Small intestine (tissue), 7 donors: ENCODE data around the gene UNC45B. TPM values are rescaled to one million over a fixed set of nuclear protein-coding genes. Genes with fewer than 3 reads are reported as not detected.
"Not testable (repeated sequence)": the region's sequence is repeated elsewhere in the genome, so short reads cannot be mapped to it uniquely, and the experiment has no call there.

ENCODE experiments used
- DNase-seq, 2 donors: peaks; one replicate each; pipeline versions ENCODE4 v3.0.0 to v3.0.0-alpha.2; 2013
- FAIRE-seq: peaks from 2 replicates; lab custom pipeline; 2012; peaks lifted over from hg19 to GRCh38; lab: Jason Lieb, UNC
- H3K27ac ChIP-seq, 3 donors: one replicate each; pipeline ENCODE4 v1.5.1; 2013; ENCODE audit warnings: low read length in 2 of 3, mild to moderate bottlenecking in 2 of 3, control low read depth in 1 of 3, inconsistent platforms in 1 of 3, low read depth in 1 of 3, moderate library complexity in 1 of 3
- H3K27me3 ChIP-seq, 3 donors: one replicate each; pipeline ENCODE4 v1.6.1; 2013; ENCODE audit warnings: low read length in 3 of 3, inconsistent platforms in 1 of 3; ENCODE audit not compliant: control insufficient read depth in 3 of 3, insufficient read depth in 3 of 3
- H3K36me3 ChIP-seq, 3 donors: one replicate each; pipeline ENCODE4 v1.6.1; 2013; ENCODE audit warnings: low read length in 3 of 3, inconsistent platforms in 1 of 3, low read depth in 1 of 3, mild to moderate bottlenecking in 1 of 3, moderate library complexity in 1 of 3; ENCODE audit not compliant: control insufficient read depth in 3 of 3, insufficient read depth in 2 of 3
- H3K4me1 ChIP-seq, 3 donors: one replicate each; pipeline ENCODE4 v1.6.1; 2013; ENCODE audit warnings: low read length in 2 of 3, inconsistent platforms in 1 of 3, low read depth in 1 of 3, mild to moderate bottlenecking in 1 of 3, moderate library complexity in 1 of 3; ENCODE audit not compliant: control insufficient read depth in 3 of 3, insufficient read depth in 2 of 3
- H3K4me3 ChIP-seq, 3 donors: one replicate each; pipeline ENCODE4 v1.5.1; 2013; ENCODE audit warnings: low read length in 3 of 3, control low read depth in 1 of 3, inconsistent platforms in 1 of 3, low read depth in 1 of 3, mild to moderate bottlenecking in 1 of 3, moderate library complexity in 1 of 3
- H3K9me3 ChIP-seq, 2 donors: one replicate each; pipeline ENCODE4 v1.6.1; 2013; ENCODE audit warnings: low read depth in 1 of 2, low read length in 1 of 2; ENCODE audit not compliant: control insufficient read depth in 2 of 2, insufficient read depth in 1 of 2
- WGBS, 3 donors: extraction: QIAGEN DNeasy Blood & Tissue Kit; methylation state at CpG; one replicate each; pipeline ENCODE4 v1.1.7; 2013; 5-methylcytosine and 5-hydroxymethylcytosine counted together
- polyA plus RNA-seq, 4 donors: library from polyadenylated mRNA; stranded (reverse) in 3 of 4; unstranded in 1 of 4; fragments of 200-250 nt in 3 of 4; fragments of 120-200 nt in 1 of 4; gene quantifications; one replicate each; pipeline versions ENCODE4 v1.2.1 to v1.2.3, GENCODE V29; 2013
- donor health status: healthy with polysubstance abuse.
- donor health status: control.
- donor health status: control.
- donor health status: Bipolar disorder and iron deficiency.
- donor health status: healthy.

The UNC45B gene
- polyA plus RNA-seq, 4 donors, result 0.62 TPM; not detected in 3

DNA sequence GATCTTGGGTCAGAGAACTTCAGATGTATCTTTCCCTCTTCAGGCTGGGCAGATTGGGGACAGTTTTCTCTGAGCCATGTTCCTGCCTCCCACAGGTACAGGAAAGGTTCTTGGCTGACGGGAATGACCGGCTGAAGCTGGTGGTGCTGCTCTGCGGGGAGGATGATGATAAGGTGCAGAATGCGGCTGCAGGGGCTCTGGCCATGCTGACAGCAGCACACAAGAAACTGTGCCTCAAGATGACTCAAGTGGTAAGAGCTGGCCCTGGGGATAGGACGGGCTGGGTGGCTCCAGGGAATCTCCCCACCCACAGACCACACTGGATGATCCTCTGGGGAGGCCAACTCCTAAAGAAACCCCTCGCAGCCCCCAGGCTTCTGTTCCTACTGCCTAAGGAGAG, 35.7 kb downstream of the UNC45B start:
- Histone ChIP-seq H3K27me3 (peaks cover 0 to 2% (median 0%) of the 10 kb centered on the region in 3 donors), H3K27ac (no peak overlapping the region), H3K9me3 (no peaks in the 10 kb centered on the region), H3K4me1 (no peaks in the 10 kb centered on the region), H3K4me3 (no peak overlapping the region), H3K36me3 (no peaks in the 10 kb centered on the region)
- WGBS, 3 donors, result 48 to 62% (median 53%) methylated on average over 6 of the region's 6 CpGs
- DNase-seq (no peak), FAIRE-seq (no peak)

DNA sequence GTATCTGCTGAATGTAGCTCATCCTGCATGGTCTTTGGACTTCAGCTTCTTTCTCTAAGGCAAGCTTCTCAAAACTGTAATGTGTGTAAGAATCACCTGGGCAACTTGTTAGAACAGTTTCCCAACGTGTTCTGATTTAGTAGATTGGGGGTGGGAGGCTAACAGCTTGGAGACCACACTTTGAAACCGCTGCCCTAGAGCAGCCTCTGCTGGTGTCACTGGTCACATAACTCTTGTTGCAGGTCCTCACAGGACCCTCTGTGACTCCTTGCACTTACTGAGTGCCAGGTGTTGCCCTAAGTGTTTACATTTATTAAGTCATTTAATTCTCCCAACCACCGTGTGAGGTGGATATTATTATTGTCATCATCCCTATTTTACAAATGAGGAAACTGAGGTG, 36.7 kb downstream of the UNC45B start:
- DNase-seq (no peak), FAIRE-seq (no peak)
- Histone ChIP-seq H3K27ac (no peak overlapping the region), H3K4me1 (no peaks in the 10 kb centered on the region), H3K27me3 (peaks cover 0 to 2% (median 0%) of the 10 kb centered on the region in 3 donors), H3K9me3 (no peaks in the 10 kb centered on the region), H3K4me3 (no peak overlapping the region), H3K36me3 (no peaks in the 10 kb centered on the region)
- WGBS, 3 donors, result 39 to 51% (median 45%) methylated on average over 3 of the region's 3 CpGs

DNA sequence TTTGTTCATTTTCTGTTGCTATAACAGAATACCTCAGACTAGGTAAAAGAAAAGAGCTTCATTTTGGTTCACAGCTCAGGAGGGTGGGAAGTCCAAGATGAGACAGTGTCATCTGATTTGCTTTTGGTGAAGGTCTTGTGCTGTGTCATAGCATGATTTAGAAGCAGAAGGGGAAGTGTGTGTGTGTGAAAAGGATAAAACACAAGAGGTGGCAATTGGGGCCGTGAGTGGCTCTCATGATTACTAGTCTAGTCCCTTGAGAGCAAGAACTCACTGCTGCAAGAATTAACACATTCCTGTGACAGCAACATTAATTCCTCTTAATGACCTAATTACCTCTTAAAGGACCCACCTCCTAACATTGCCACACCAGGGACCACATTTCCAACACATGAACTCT, 38.2 kb downstream of the UNC45B start:
- no peak overlapping the region for H3K27ac ChIP-seq
- H3K4me3 ChIP-seq, result no peak overlapping the region
- no peaks in the 10 kb centered on the region for H3K9me3 ChIP-seq
- H3K36me3 ChIP-seq, result no peaks in the 10 kb centered on the region
- FAIRE-seq (no peak), DNase-seq (no peak)
- peaks cover 0 to 2% (median 0%) of the 10 kb centered on the region in 3 donors for H3K27me3 ChIP-seq
- WGBS, 3 donors, result 49 to 60% (median 57%) methylated on average over 1 of the region's 1 CpG
- H3K4me1 ChIP-seq, result no peaks in the 10 kb centered on the region

DNA sequence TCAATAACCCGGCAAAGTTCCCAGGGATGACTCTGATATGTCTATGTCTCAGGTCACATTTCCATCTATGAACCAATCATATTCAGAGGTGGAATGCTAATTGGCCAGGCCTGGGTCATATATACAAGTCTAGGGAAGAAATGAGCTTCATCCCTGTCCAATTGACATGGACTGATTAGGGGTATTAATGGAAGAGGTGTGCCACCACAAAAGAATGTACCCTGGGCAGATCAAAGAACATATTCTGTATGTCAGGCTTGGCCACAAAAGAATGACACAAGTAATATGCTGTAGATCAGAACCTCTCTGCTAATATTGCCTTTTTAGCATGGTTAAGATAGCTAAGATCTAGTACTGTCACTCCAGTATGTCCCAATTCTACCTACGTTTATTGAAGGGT, 39.9 kb downstream of the UNC45B start:
- Histone ChIP-seq H3K27ac (no peak overlapping the region), H3K27me3 (peaks cover 0 to 2% (median 0%) of the 10 kb centered on the region in 3 donors), H3K4me3 (no peak overlapping the region), H3K9me3 (no peaks in the 10 kb centered on the region), H3K36me3 (no peaks in the 10 kb centered on the region), H3K4me1 (no peaks in the 10 kb centered on the region)
- DNase-seq (no peak), FAIRE-seq (no peak)
- WGBS, 3 donors, result 58 to 84% (median 72%) methylated on average over 2 of the region's 2 CpGs

DNA sequence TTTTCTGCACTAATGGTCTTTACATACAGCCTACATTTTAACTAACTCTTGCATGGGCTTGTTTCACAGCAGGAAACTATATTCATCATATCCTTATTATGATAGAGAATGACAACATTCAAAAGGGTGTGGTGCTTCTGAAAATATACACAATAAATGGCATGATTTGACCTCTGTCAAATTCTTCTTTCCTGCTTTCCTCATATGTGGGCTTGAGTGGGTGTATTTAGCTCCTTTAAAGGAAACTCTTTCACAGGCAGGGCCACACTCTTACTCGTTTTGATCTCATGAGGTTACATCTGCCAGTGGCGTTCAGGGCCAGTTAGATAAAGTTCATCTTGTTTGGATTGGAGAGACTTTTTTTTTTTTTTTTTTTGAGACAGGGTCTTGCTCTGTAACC, 40.5 kb downstream of the UNC45B start:
- Histone ChIP-seq H3K27ac (no peak overlapping the region), H3K4me1 (no peaks in the 10 kb centered on the region), H3K9me3 (no peaks in the 10 kb centered on the region), H3K4me3 (no peak overlapping the region), H3K27me3 (no peaks in the 10 kb centered on the region), H3K36me3 (no peaks in the 10 kb centered on the region)
- 28 to 45% (median 38%) methylated on average over 2 of the region's 2 CpGs for WGBS, 3 donors
- FAIRE-seq (no peak), DNase-seq (no peak)

DNA sequence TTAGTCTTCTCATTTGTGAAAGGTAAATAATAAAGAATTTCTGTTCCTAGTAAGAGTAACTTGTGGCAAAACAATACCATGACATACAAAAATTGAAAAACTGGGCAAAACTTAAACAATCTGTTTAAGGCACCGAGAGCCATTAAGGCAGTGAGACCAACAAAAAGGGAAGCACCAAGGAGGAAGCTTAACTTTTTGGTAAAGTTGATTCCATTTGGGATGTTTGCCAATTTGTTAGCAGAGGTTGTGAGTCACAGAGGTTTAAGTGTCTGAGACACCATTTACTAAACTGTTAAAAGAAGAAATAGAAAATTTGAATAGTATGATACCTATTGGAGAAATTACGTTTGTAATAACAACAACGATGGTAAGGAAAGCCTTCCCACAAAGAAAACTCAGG, 41.7 kb downstream of the UNC45B start:
- 74 to 81% (median 79%) methylated on average over 3 of the region's 3 CpGs for WGBS, 3 donors
- no peak for FAIRE-seq
- no peak overlapping the region for H3K4me3 ChIP-seq
- no peaks in the 10 kb centered on the region for H3K27me3 ChIP-seq
- H3K27ac ChIP-seq, result no peak overlapping the region
- no peak for DNase-seq
- H3K36me3 ChIP-seq, result no peaks in the 10 kb centered on the region
- H3K9me3 ChIP-seq, result no peaks in the 10 kb centered on the region
- H3K4me1 ChIP-seq, result no peaks in the 10 kb centered on the region

DNA sequence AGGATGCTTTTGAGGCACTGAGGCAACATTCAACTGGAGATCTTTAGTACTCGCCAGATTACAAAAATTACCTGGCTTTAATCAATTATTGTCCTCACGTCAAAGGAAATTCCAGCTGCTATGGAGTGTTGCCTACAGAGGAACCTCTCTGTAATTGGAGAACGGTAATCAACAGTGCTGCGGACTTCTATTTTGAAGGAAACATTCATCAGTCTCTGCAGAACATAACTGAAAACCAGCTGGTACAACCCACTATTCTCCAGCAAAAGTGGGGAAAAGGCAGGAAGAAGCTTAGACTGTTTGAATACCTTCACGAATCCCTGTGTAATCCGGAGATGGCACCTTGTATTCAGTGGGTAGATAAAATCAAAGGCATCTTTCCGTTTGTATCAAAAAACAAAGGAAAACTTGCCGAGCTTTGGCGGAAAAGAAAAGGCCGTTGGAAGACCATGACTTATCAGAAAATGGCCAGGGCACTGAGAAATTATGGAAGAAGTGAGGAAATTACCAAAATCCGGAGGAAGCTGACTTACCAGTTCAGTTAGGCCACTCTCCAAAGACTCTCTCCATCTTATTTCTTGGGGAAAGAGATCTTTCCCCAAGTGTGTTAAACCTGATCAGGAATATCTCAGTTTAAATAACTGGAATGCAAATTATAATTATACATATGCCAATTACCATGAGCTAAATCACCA, 43.5 kb downstream of the UNC45B start:
- no peaks in the 10 kb centered on the region for H3K27me3 ChIP-seq
- no peak overlapping the region for H3K4me3 ChIP-seq
- no peaks in the 10 kb centered on the region for H3K4me1 ChIP-seq
- WGBS, 3 donors, result 75 to 81% (median 80%) methylated on average over 11 of the region's 11 CpGs
- no peaks in the 10 kb centered on the region for H3K36me3 ChIP-seq
- FAIRE-seq, result no peak
- H3K9me3 ChIP-seq, result peaks cover 0 to 4% of the 10 kb centered on the region in 2 donors
- H3K27ac ChIP-seq, result no peak overlapping the region
- no peak for DNase-seq

DNA sequence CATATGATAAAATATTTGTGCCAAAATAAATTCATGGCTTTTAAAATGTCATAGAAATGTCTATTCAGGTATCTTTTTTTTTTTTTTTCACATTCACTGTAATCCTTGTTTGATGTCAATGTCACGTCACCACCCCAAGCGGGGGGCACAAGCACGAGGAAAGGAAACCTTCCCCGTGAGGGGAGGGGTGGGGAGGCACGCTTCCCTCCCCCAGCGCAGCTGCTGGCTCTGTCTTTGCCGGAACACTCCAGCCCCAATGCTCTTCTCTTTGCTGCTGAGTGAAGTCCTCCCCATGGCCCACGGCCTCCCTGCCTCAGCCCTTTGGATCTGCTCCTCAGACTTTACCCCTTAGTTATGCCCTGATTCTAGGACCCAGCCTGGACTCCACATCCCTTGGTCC, 45.1 kb downstream of the UNC45B start:
- FAIRE-seq (no peak), DNase-seq (no peak)
- no peak overlapping the region for H3K4me3 ChIP-seq
- no peak overlapping the region for H3K27ac ChIP-seq
- 73 to 84% (median 80%) methylated on average over 8 of the region's 8 CpGs for WGBS, 3 donors
- no peaks in the 10 kb centered on the region for H3K4me1 ChIP-seq
- H3K36me3 ChIP-seq, result no peaks in the 10 kb centered on the region
- no peaks in the 10 kb centered on the region for H3K27me3 ChIP-seq
- H3K9me3 ChIP-seq, result peaks cover 0 to 7% of the 10 kb centered on the region in 2 donors

DNA sequence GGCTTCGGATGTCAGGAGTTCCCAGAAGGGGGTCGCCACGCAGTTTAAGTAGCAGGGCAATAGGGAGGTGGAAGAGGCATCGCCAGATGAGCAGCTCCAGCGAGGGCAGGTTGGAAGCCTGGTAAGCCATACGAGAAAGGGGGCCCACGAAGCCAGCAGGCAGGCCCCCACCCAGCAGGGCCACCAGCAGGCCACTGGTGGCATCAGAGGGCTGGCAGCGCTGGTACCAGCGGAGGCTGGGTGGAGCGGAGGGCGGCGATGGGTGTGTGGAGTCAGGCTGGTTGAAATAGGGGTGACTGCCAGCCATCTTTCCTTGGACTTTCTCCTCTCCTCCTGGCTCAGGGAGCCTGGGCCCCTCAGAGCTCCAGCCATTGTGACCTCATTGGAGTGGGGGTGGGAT, 46.4 kb downstream of the UNC45B start, which contains the start of gene SLC35G3:
Gene SLC35G3, minus strand, starts transcription at position 393 of the 400 bp plus-strand sequence. Its CDS starts 86 bp downstream, at position 307.
- not testable (repeated sequence) for H3K27me3 ChIP-seq, H3K36me3 ChIP-seq, H3K9me3 ChIP-seq, DNase-seq, H3K4me3 ChIP-seq, FAIRE-seq, H3K27ac ChIP-seq, H3K4me1 ChIP-seq
- 85 to 92% (median 90%) methylated on average over 10 to 12 of the region's 12 CpGs for WGBS, 3 donors
